ENCODE data around the gene TUBB2B.
"Not testable (repeated sequence)": the region's sequence is repeated elsewhere in the genome, so short reads cannot be mapped to it uniquely, and the experiment has no call there.

Gene TUBB2B

GRCh38 chr6:3258201-3258600 is 30.7 kb upstream of the TUBB2B start:
- DNase-seq (ENCODE audit: low spot score) = no peak

GRCh38 chr6:3253597-3253961 is 26.1 kb upstream of the TUBB2B start:
- DNase-seq (ENCODE audit: low spot score) = no peak

GRCh38 chr6:3252861-3253596 is 25.6 kb upstream of the TUBB2B start:
- no peak for DNase-seq (ENCODE audit: low spot score)

GRCh38 chr6:3252369-3252768 is 24.9 kb upstream of the TUBB2B start:
- no peak for DNase-seq (ENCODE audit: low spot score)

- DNase-seq (ENCODE audit: low spot score) = peak; percentile 88
Measured at GRCh38 chr6:3251462-3252314, 24.2 kb upstream of the TUBB2B start.

GRCh38 chr6:3250231-3250675 is 22.8 kb upstream of the TUBB2B start:
- no peak for DNase-seq (ENCODE audit: low spot score)

- no peak for DNase-seq (ENCODE audit: low spot score)
Measured at GRCh38 chr6:3249821-3250220, 22.4 kb upstream of the TUBB2B start.

- DNase-seq (ENCODE audit: low spot score) = no peak
Measured at GRCh38 chr6:3247255-3248146, 20.0 kb upstream of the TUBB2B start.

GRCh38 chr6:3245216-3245615 is 17.8 kb upstream of the TUBB2B start:
- no peak for DNase-seq (ENCODE audit: low spot score)

- DNase-seq (ENCODE audit: low spot score) = not testable (repeated sequence)
Measured at GRCh38 chr6:3244832-3245161, 17.3 kb upstream of the TUBB2B start.

GRCh38 chr6:3244003-3244831 is 16.8 kb upstream of the TUBB2B start:
- DNase-seq (ENCODE audit: low spot score) = no peak

- DNase-seq (ENCODE audit: low spot score) = no peak
Measured at GRCh38 chr6:3242768-3243167, 15.3 kb upstream of the TUBB2B start.

- DNase-seq (ENCODE audit: low spot score) = not testable (repeated sequence)
Measured at GRCh38 chr6:3241745-3242144, 14.3 kb upstream of the TUBB2B start.

- DNase-seq (ENCODE audit: low spot score) = no peak
Measured at GRCh38 chr6:3240595-3240994, 13.1 kb upstream of the TUBB2B start.

- DNase-seq (ENCODE audit: low spot score) = no peak
Measured at GRCh38 chr6:3239110-3239830, 11.8 kb upstream of the TUBB2B start.

- no peak for DNase-seq (ENCODE audit: low spot score)
Measured at GRCh38 chr6:3237761-3238662, 10.6 kb upstream of the TUBB2B start.

- no peak for DNase-seq (ENCODE audit: low spot score)
Measured at GRCh38 chr6:3236005-3236404, 8.6 kb upstream of the TUBB2B start.

- no peak for DNase-seq (ENCODE audit: low spot score)
Measured at GRCh38 chr6:3235486-3235885, 8.0 kb upstream of the TUBB2B start.

GRCh38 chr6:3233904-3234303 is 6.5 kb upstream of the TUBB2B start:
- DNase-seq (ENCODE audit: low spot score) = no peak

- no peak for DNase-seq (ENCODE audit: low spot score)
Measured at GRCh38 chr6:3233321-3233720, 5.9 kb upstream of the TUBB2B start.
